Measurements from ENCODE around the gene AFDN.

AFDN gene

GRCh38 chr6:168015482-168016175 is 188.9 kb downstream of the AFDN start:
- intact Hi-C loops (cut with DNase I; ENCODE audit: low total_unique reads): no loop called here
- H3K27me3 ChIP-seq: no peaks in the 10 kb centered on the region
- no peak overlapping the region for H3K27ac ChIP-seq
- no peak for DNase-seq
- H3K9me3 ChIP-seq: peaks cover 0 to 20% (median 0%) of the 10 kb centered on the region in 3 donors
- no peak for TF ChIP-seq CTCF (IDR thresholded peaks at IDR 0.05)
- no peaks in the 10 kb centered on the region for H3K36me3 ChIP-seq
- H3K4me3 ChIP-seq: no peak overlapping the region
- peaks cover 0 to 6% (median 0%) of the 10 kb centered on the region in 4 donors for H3K4me1 ChIP-seq

- H3K4me1 ChIP-seq: peaks cover 0 to 6% (median 0%) of the 10 kb centered on the region in 4 donors
- no peak for TF ChIP-seq CTCF (IDR thresholded peaks at IDR 0.05)
- H3K27me3 ChIP-seq: no peaks in the 10 kb centered on the region
- intact Hi-C loops (cut with DNase I; ENCODE audit: low total_unique reads): no loop called here
- no peak for DNase-seq
- no peak overlapping the region for H3K27ac ChIP-seq
- H3K36me3 ChIP-seq: no peaks in the 10 kb centered on the region
- H3K4me3 ChIP-seq: no peak overlapping the region
- H3K9me3 ChIP-seq: peaks cover 0 to 15% (median 0%) of the 10 kb centered on the region in 3 donors
These were observed 189.5 kb downstream of the AFDN start for GRCh38 chr6:168016176-168016620.

GRCh38 chr6:168016721-168017525 is 190.2 kb downstream of the AFDN start:
- no peak for TF ChIP-seq CTCF (IDR thresholded peaks at IDR 0.05)
- Histone ChIP-seq H3K27ac (no peak overlapping the region), H3K4me3 (no peak overlapping the region), H3K36me3 (no peaks in the 10 kb centered on the region), H3K4me1 (peaks cover 0 to 6% (median 0%) of the 10 kb centered on the region in 4 donors), H3K9me3 (peaks cover 0 to 9% (median 0%) of the 10 kb centered on the region in 3 donors), H3K27me3 (no peaks in the 10 kb centered on the region)
- no peak for DNase-seq
- intact Hi-C loops (cut with DNase I; ENCODE audit: low total_unique reads): no loop called here

- H3K27ac ChIP-seq: no peak overlapping the region
- no peaks in the 10 kb centered on the region for H3K27me3 ChIP-seq
- no peak for DNase-seq
- intact Hi-C loops (cut with DNase I; ENCODE audit: low total_unique reads): no loop called here
- peaks cover 0 to 2% (median 0%) of the 10 kb centered on the region in 3 donors for H3K9me3 ChIP-seq
- TF ChIP-seq CTCF (IDR thresholded peaks at IDR 0.05): no peak
- H3K4me3 ChIP-seq: no peak overlapping the region
- peaks cover 0 to 6% (median 0%) of the 10 kb centered on the region in 4 donors for H3K4me1 ChIP-seq
- H3K36me3 ChIP-seq: no peaks in the 10 kb centered on the region
These were observed 190.9 kb downstream of the AFDN start for GRCh38 chr6:168017629-168018028.

- Histone ChIP-seq H3K36me3 (no peaks in the 10 kb centered on the region), H3K27ac (no peak overlapping the region), H3K27me3 (no peaks in the 10 kb centered on the region), H3K4me3 (no peak overlapping the region), H3K4me1 (peaks cover 0 to 6% (median 0%) of the 10 kb centered on the region in 4 donors), H3K9me3 (no peaks in the 10 kb centered on the region)
- TF ChIP-seq CTCF (IDR thresholded peaks at IDR 0.05): no peak
- DNase-seq: no peak
- intact Hi-C loops (cut with DNase I; ENCODE audit: low total_unique reads): no loop called here
These were observed 192.0 kb downstream of the AFDN start for GRCh38 chr6:168018664-168019063.
